K562 (cell line): Measurements from ENCODE around the gene CEND1. TPM values are rescaled to one million over a fixed set of nuclear protein-coding genes. Genes with fewer than 3 reads are reported as not detected.

Experiments used
- CGGBP1 ChIP-seq: fragments of 250-450 bp; sonication (Bioruptor Pico); IDR thresholded peaks from 2 replicates; pipeline ENCODE4 v1.9.0; 2021; ENCODE audit warnings: mild to moderate bottlenecking
- HOMEZ ChIP-seq: fragments of 250-450 bp; sonication (Bioruptor Pico); IDR thresholded peaks from 2 replicates; pipeline ENCODE4 v1.4.0; 2020; ENCODE audit warnings: mild to moderate bottlenecking, moderate library complexity
- JUN ChIP-seq, 2 experiments: sonication (generic) in 1 of 2; formaldehyde crosslinking in 1 of 2; IDR thresholded peaks; 2 replicates each; pipeline versions ENCODE4 v1.6.1 to v1.8.0; 2012 to 2022; ENCODE audit warnings: borderline replicate concordance in 2 of 2, mild to moderate bottlenecking in 2 of 2, improper control_type of control experiment in 1 of 2, low read depth in 1 of 2, low read length in 1 of 2, missing genetic modification reagents in 1 of 2
- MYBL2 ChIP-seq, 2 experiments: fragments of 450-650 bp in 1 of 2; sonication (generic) in 1 of 2; formaldehyde crosslinking in 1 of 2; IDR thresholded peaks; 2 replicates each; pipeline versions ENCODE4 v1.6.1 to v1.8.1; 2017 to 2022; ENCODE audit warnings: borderline replicate concordance in 1 of 2, inconsistent platforms in 1 of 2, low read depth in 1 of 2, mild to moderate bottlenecking in 1 of 2, missing genetic modification reagents in 1 of 2, moderate library complexity in 1 of 2
- SAP30 ChIP-seq: fragments of 200-600 bp; sonication (generic); IDR thresholded peaks from 2 replicates; pipeline ENCODE4 v1.6.1; 2012; ENCODE audit warnings: borderline replicate concordance, low read depth, mild to moderate bottlenecking, moderate library complexity, low read length, control low read depth, inconsistent platforms; ENCODE audit not compliant: insufficient read depth, poor library complexity, severe bottlenecking
- TSC22D4 ChIP-seq: fragments of 450-650 bp; IDR thresholded peaks from 2 replicates; pipeline ENCODE4 v1.6.1; 2016; ENCODE audit warnings: missing genetic modification characterization, missing biosample characterization, control low read depth
- ZBTB40 ChIP-seq, 2 experiments: fragments of 450-650 bp in 1 of 2; sonication (generic) in 1 of 2; formaldehyde crosslinking in 1 of 2; IDR thresholded peaks; 2 replicates each; pipeline versions ENCODE4 v1.7.1 to v1.9.0; 2016 to 2022; ENCODE audit warnings: inconsistent platforms in 1 of 2, mild to moderate bottlenecking in 1 of 2, missing genetic modification reagents in 1 of 2
- polyA plus RNA-seq, 8 experiments: library from polyadenylated mRNA; depleted of rRNA in 4 of 8; stranded (reverse) in 5 of 8; unstranded in 3 of 8; fragments of >200 nt; fragmentation: Nextera tagmentation in 2 of 8; fragmentation: Illumina TruSeq in 1 of 8; extraction: Ambion mirVana in 2 of 8; extraction: Trizol in 1 of 8; gene quantifications; 2 replicates each; pipeline versions ENCODE4 v1.2.1 to v1.2.3, GENCODE V29; 2011 to 2014; ENCODE audit warnings: inconsistent platforms in 1 of 8, missing spikeins in 1 of 8
- total RNA-seq, 7 experiments: library from RNA; depleted of rRNA in 6 of 7; stranded (reverse); fragments of >200 nt in 6 of 7; fragmentation: Illumina TruSeq in 2 of 7; extraction: Trizol in 2 of 7; gene quantifications; 2 replicates each; pipeline versions ENCODE4 v1.2.1 to v1.2.3, GENCODE V29; 2011 to 2021; ENCODE audit warnings: low replicate concordance in 1 of 7

Gene CEND1
- total and polyA plus RNA-seq, 9 of the 15 experiments (the other 6 are each of a cell fraction or from before 2014, with no cell fraction given) = 0.13 to 0.18 (median 0.16) TPM; not detected in 6

- TF ChIP-seq SAP30 = peak; percentile 70
- no peak for TF ChIP-seq MYBL2 (IDR thresholded peaks at IDR 0.05; ENCODE audit: low read depth)
- no peak for TF ChIP-seq MYBL2 (CRISPR knock-in tag; IDR thresholded peaks at IDR 0.05; ENCODE audit: borderline replicate concordance)
- TF ChIP-seq TSC22D4 (tag) = no peak
- no peak for TF ChIP-seq HOMEZ
- 0 out of 2 replicates have a peak, but pooled peaks have one; percentile 22 for TF ChIP-seq JUN (IDR thresholded peaks at IDR 0.05; ENCODE audit: borderline replicate concordance, low read depth, low read length)
- TF ChIP-seq JUN (CRISPR knock-in tag; IDR thresholded peaks at IDR 0.05; ENCODE audit: borderline replicate concordance) = no peak
- peak; percentile 54; the same call in 1 of the 2 replicates for TF ChIP-seq ZBTB40 (IDR thresholded peaks at IDR 0.05)
- TF ChIP-seq ZBTB40 (CRISPR knock-in tag; IDR thresholded peaks at IDR 0.05) = no peak
- no peak for TF ChIP-seq CGGBP1 (CRISPR knock-in tag)
Observed at GRCh38 chr11:777288-778255, 12.3 kb downstream of the CEND1 start, which contains the start of gene GATD1 (continued).
